Small intestine (tissue), 16 donors: ENCODE data around the gene TBC1D30. TPM values are rescaled to one million over a fixed set of nuclear protein-coding genes. Genes with fewer than 3 reads are reported as not detected.
"Not testable (repeated sequence)": the region's sequence is repeated elsewhere in the genome, so short reads cannot be mapped to it uniquely, and the experiment has no call there.

ENCODE experiments used
- DNase-seq, 2 donors: peaks; one replicate each; pipeline versions ENCODE4 v3.0.0 to v3.0.0-alpha.2; 2013
- FAIRE-seq: peaks from 2 replicates; lab custom pipeline; 2012; peaks lifted over from hg19 to GRCh38; lab: Jason Lieb, UNC
- H3K27ac ChIP-seq, 3 donors: one replicate each; pipeline ENCODE4 v1.5.1; 2013; ENCODE audit warnings: low read length in 2 of 3, mild to moderate bottlenecking in 2 of 3, control low read depth in 1 of 3, inconsistent platforms in 1 of 3, low read depth in 1 of 3, moderate library complexity in 1 of 3
- H3K27me3 ChIP-seq, 3 donors: one replicate each; pipeline ENCODE4 v1.6.1; 2013; ENCODE audit warnings: low read length in 3 of 3, inconsistent platforms in 1 of 3; ENCODE audit not compliant: control insufficient read depth in 3 of 3, insufficient read depth in 3 of 3
- H3K36me3 ChIP-seq, 3 donors: one replicate each; pipeline ENCODE4 v1.6.1; 2013; ENCODE audit warnings: low read length in 3 of 3, inconsistent platforms in 1 of 3, low read depth in 1 of 3, mild to moderate bottlenecking in 1 of 3, moderate library complexity in 1 of 3; ENCODE audit not compliant: control insufficient read depth in 3 of 3, insufficient read depth in 2 of 3
- H3K4me1 ChIP-seq, 3 donors: one replicate each; pipeline ENCODE4 v1.6.1; 2013; ENCODE audit warnings: low read length in 2 of 3, inconsistent platforms in 1 of 3, low read depth in 1 of 3, mild to moderate bottlenecking in 1 of 3, moderate library complexity in 1 of 3; ENCODE audit not compliant: control insufficient read depth in 3 of 3, insufficient read depth in 2 of 3
- H3K4me3 ChIP-seq, 3 donors: one replicate each; pipeline ENCODE4 v1.5.1; 2013; ENCODE audit warnings: low read length in 3 of 3, control low read depth in 1 of 3, inconsistent platforms in 1 of 3, low read depth in 1 of 3, mild to moderate bottlenecking in 1 of 3, moderate library complexity in 1 of 3
- H3K9me3 ChIP-seq, 2 donors: one replicate each; pipeline ENCODE4 v1.6.1; 2013; ENCODE audit warnings: low read depth in 1 of 2, low read length in 1 of 2; ENCODE audit not compliant: control insufficient read depth in 2 of 2, insufficient read depth in 1 of 2
- WGBS, 3 donors: extraction: QIAGEN DNeasy Blood & Tissue Kit; methylation state at CpG; one replicate each; pipeline ENCODE4 v1.1.7; 2013; 5-methylcytosine and 5-hydroxymethylcytosine counted together
- long read RNA-seq, 10 donors: transcript quantifications; one replicate each; lab custom pipeline, GENCODE V29; 2026
- polyA plus RNA-seq, 4 donors: library from polyadenylated mRNA; stranded (reverse) in 3 of 4; unstranded in 1 of 4; fragments of 200-250 nt in 3 of 4; fragments of 120-200 nt in 1 of 4; gene quantifications; one replicate each; pipeline versions ENCODE4 v1.2.1 to v1.2.3, GENCODE V29; 2013
- donor health status: healthy with polysubstance abuse.
- donor health status: control.
- donor health status: control.
- donor health status: Bipolar disorder and iron deficiency.
- donor health status: healthy.

The TBC1D30 gene, protein sequence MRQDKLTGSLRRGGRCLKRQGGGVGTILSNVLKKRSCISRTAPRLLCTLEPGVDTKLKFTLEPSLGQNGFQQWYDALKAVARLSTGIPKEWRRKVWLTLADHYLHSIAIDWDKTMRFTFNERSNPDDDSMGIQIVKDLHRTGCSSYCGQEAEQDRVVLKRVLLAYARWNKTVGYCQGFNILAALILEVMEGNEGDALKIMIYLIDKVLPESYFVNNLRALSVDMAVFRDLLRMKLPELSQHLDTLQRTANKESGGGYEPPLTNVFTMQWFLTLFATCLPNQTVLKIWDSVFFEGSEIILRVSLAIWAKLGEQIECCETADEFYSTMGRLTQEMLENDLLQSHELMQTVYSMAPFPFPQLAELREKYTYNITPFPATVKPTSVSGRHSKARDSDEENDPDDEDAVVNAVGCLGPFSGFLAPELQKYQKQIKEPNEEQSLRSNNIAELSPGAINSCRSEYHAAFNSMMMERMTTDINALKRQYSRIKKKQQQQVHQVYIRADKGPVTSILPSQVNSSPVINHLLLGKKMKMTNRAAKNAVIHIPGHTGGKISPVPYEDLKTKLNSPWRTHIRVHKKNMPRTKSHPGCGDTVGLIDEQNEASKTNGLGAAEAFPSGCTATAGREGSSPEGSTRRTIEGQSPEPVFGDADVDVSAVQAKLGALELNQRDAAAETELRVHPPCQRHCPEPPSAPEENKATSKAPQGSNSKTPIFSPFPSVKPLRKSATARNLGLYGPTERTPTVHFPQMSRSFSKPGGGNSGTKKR
- 10 to 100 TPM in 1 of 4 donors, 1 to 10 TPM in 3; 2.2 to 16.3 (median 6.2) TPM for polyA plus RNA-seq
- long read RNA-seq, donor 1, partial matches to known transcripts: 9 of 9 reads
- long read RNA-seq, donor 1, other reads (novel, unspliced or antisense): 0 of 9 reads
- long read RNA-seq, donor 2: 0 reads
- long read RNA-seq, donor 3, partial matches to known transcripts: 5 of 5 reads
- long read RNA-seq, donor 3, other reads (novel, unspliced or antisense): 0 of 5 reads
- long read RNA-seq, donor 4: 0 reads
- long read RNA-seq, donor 5: 0 reads
- long read RNA-seq, donor 6: 0 reads
- long read RNA-seq, donor 7: 0 reads
- long read RNA-seq, donor 8: 0 reads
- long read RNA-seq, donor 9: 0 reads
- long read RNA-seq, donor 10: 0 reads

DNA sequence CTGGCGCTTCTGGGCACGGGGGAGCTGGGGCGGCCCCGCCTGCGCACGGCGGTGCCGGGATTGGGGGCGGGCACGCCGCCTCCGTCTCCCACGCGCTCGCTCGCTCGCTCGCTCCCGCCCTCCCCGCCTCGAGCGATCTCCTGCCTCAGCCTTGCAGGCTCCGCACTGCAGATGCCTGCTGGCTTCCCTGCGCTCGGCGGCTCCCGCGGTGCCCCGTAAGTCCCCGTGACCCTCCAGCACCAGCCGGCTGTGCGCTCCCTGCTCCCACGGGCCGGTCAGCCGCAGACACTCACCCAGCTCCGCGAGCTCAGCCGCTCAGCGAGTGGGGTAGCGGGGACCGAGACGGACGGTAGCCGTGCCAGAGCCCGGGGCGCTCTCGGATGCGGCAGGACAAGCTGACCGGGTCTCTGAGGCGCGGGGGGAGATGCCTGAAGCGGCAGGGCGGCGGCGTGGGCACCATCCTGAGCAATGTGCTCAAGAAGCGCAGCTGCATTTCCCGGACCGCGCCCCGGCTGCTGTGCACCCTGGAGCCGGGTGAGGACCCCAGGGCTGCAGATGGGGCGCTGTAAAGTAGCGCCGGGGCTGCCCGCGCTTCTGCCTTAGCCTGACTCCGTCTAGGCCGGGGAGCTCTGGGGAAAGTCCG is at the start of gene TBC1D30:
TSS of gene TBC1D30 (plus strand) at position 148 of the 643 bp plus-strand sequence. CDS start at position 381, 233 bp downstream.
- no peak for FAIRE-seq
- peaks cover 0 to 19% (median 8%) of the 10 kb centered on the region in 3 donors for H3K4me1 ChIP-seq
- no peak within 1 kb of the TSS for H3K27ac ChIP-seq
- 1 to 2% (median 1%) methylated on average over 48 to 69 of the region's 69 CpGs for WGBS, 3 donors
- H3K9me3 ChIP-seq: peaks cover 0 to 16% of the 10 kb centered on the region in 2 donors
- peak; percentile 9 to 52 for DNase-seq
- peaks cover 0 to 10% (median 0%) of the 10 kb centered on the region in 3 donors for H3K36me3 ChIP-seq
- H3K27me3 ChIP-seq: peaks cover 5 to 37% (median 18%) of the 10 kb centered on the region in 3 donors
- H3K4me3 ChIP-seq: peak within 1 kb of the TSS in 2 of 3 donors; percentile 32 to 53

GRCh38 chr12:64775147-64775736 is 49.2 kb upstream of the TBC1D30 start:
- H3K27ac ChIP-seq, H3K27me3 ChIP-seq, FAIRE-seq, H3K4me3 ChIP-seq, DNase-seq, H3K36me3 ChIP-seq: not testable (repeated sequence)
- H3K9me3 ChIP-seq: peaks cover 0 to 15% of the 10 kb centered on the region in 2 donors
- H3K4me1 ChIP-seq: peaks cover 0 to 14% (median 0%) of the 10 kb centered on the region in 3 donors

- DNase-seq (peak; percentile 76 to 80), FAIRE-seq (no peak)
- Histone ChIP-seq H3K36me3 (no peaks in the 10 kb centered on the region), H3K27ac (peak overlapping the region; percentile 4 to 92 (median 85)), H3K9me3 (peaks cover 0 to 4% of the 10 kb centered on the region in 2 donors), H3K4me3 (no peak overlapping the region), H3K4me1 (peaks cover 0 to 15% (median 2%) of the 10 kb centered on the region in 3 donors), H3K27me3 (peaks cover 0 to 8% (median 3%) of the 10 kb centered on the region in 3 donors)
- WGBS, 3 donors: 16 to 59% (median 33%) methylated on average over 10 of the region's 10 CpGs
Observed at GRCh38 chr12:64779354-64779974, 45.0 kb upstream of the TBC1D30 start.

- no peak for FAIRE-seq
- peak overlapping the region; percentile 17 to 72 (median 64) for H3K4me3 ChIP-seq
Observed at GRCh38 chr12:64780132-64780530, 44.3 kb upstream of the TBC1D30 start.

GRCh38 chr12:64780531-64781279 is 43.7 kb upstream of the TBC1D30 start:
- FAIRE-seq: no peak
- H3K27me3 ChIP-seq: peaks cover 0 to 8% (median 4%) of the 10 kb centered on the region in 3 donors

More at GRCh38 chr12:64780132-64780530, 44.3 kb upstream of the TBC1D30 start:
- Histone ChIP-seq H3K4me1 (peaks cover 0 to 15% (median 2%) of the 10 kb centered on the region in 3 donors), H3K27me3 (peaks cover 0 to 8% (median 3%) of the 10 kb centered on the region in 3 donors), H3K36me3 (no peaks in the 10 kb centered on the region), H3K9me3 (no peaks in the 10 kb centered on the region), H3K27ac (peak overlapping the region; percentile 53 to 92 (median 85))
- DNase-seq: no peak
- WGBS, 3 donors: 5 to 13% (median 10%) methylated on average over 15 of the region's 15 CpGs

GRCh38 chr12:64781280-64782190 is 42.9 kb upstream of the TBC1D30 start:
- Histone ChIP-seq H3K27ac (peak overlapping the region; percentile 53 to 92 (median 85)), H3K27me3 (peaks cover 0 to 8% (median 6%) of the 10 kb centered on the region in 3 donors), H3K4me1 (peaks cover 0 to 15% (median 2%) of the 10 kb centered on the region in 3 donors), H3K9me3 (no peaks in the 10 kb centered on the region), H3K4me3 (peak overlapping the region; percentile 21 to 72 (median 64)), H3K36me3 (peaks cover 0 to 4% (median 0%) of the 10 kb centered on the region in 3 donors)
- DNase-seq (peak; percentile 50 to 68), FAIRE-seq (no peak)
- WGBS, 3 donors: 1 to 5% (median 3%) methylated on average over 39 of the region's 39 CpGs

More at GRCh38 chr12:64780531-64781279, 43.7 kb upstream of the TBC1D30 start:
- Histone ChIP-seq H3K4me3 (peak overlapping the region; percentile 17 to 72 (median 64)), H3K36me3 (no peaks in the 10 kb centered on the region), H3K4me1 (peaks cover 0 to 15% (median 2%) of the 10 kb centered on the region in 3 donors), H3K9me3 (no peaks in the 10 kb centered on the region), H3K27ac (peak overlapping the region; percentile 53 to 92 (median 85))
- WGBS, 3 donors: 1 to 2% (median 1%) methylated on average over 67 to 103 of the region's 103 CpGs
- peak; percentile 71 to 85 for DNase-seq
